ENCODE results near the gene RPL13A.

GRCh38 chr19:49455773-49456172 is 31.6 kb upstream of the RPL13A start:
- TF ChIP-seq JUNB (IDR thresholded peaks at IDR 0.05; ENCODE audit: unreplicated experiment) (no peak), EZH2 (IDR thresholded peaks at IDR 0.05; ENCODE audit: low read depth, unreplicated experiment) (no peak), EZH2phosphoT487 (IDR thresholded peaks at IDR 0.05; ENCODE audit: unreplicated experiment) (no peak), CTCF (conservative IDR thresholded peaks at IDR 0.05; ENCODE audit: low read depth in 2 of 2) (no peak), ETS1 (IDR thresholded peaks at IDR 0.05) (no peak)

Data from GM23338 (cell line).